ENCODE results near the gene PANK4.

The PANK4 gene

DNA sequence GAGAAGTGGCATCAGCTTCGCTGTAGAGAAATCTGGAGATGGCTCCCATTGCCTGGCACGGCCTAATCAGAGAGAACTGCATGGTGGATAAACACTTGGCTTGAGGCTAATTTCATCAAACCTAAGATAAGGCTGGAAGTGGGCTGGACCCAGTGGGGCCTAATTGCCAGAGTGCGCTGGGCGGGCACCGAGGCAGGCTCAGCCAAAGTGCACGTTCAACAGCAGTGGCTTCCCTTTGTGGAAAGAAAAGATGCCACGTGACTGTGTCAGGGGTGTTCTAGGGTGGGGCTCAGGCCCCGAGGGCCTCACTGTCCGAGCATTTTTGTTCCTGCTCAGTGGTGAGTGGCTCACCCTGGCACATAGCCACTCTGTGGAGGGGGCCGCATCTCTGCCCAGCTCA lies 44.5 kb downstream of the PANK4 start:
- Histone ChIP-seq H3K4me3 (no peak overlapping the region), H3K27ac (0 out of 2 replicates have a peak overlapping the region, but pooled peaks have one; percentile 63), H3K9ac (ENCODE audit: insufficient read length) (no peak overlapping the region), H3K9me3 (ENCODE audit: low read depth, low read length) (no peaks in the 10 kb centered on the region), H3K36me3 (ENCODE audit: insufficient read depth, low read length) (no peaks in the 10 kb centered on the region)
- DNase-seq (ENCODE audit: low read depth, low spot score): no peak
- TF ChIP-seq FOXP2 (optimal IDR thresholded peaks at IDR 0.05; ENCODE audit: control extremely low read depth, extremely low read length, insufficient read depth): no peak
- TF ChIP-seq EZH2 (IDR thresholded peaks at IDR 0.05): no peak
- no peak for TF ChIP-seq POLR2AphosphoS5 (IDR thresholded peaks at IDR 0.05; ENCODE audit: borderline replicate concordance, low read depth, low read length)

DNA sequence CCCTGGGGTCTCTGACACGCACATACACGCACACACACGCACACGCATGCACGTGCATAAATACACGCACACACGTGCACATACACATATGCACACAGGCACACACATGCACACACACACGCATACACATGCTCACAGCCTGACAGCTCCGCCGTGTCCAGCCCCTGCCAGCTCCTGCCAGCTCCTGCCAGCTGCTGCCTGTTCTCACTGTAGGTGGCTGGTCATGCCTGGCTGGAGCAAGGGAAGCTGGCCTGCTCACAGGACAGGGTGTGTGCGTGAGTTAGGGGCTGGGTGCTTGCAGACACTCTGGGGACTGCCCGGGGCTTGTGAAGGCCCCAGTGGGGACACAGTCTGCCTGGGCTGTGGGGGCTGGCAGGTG lies 45.4 kb downstream of the PANK4 start:
- Histone ChIP-seq H3K9ac (ENCODE audit: insufficient read length) (no peak overlapping the region), H3K4me3 (peak overlapping the region; percentile 60), H3K36me3 (ENCODE audit: insufficient read depth, low read length) (no peaks in the 10 kb centered on the region), H3K9me3 (ENCODE audit: low read depth, low read length) (no peaks in the 10 kb centered on the region), H3K27ac (peak overlapping the region; percentile 63)
- DNase-seq (ENCODE audit: low read depth, low spot score): no peak
- TF ChIP-seq FOXP2 (optimal IDR thresholded peaks at IDR 0.05; ENCODE audit: control extremely low read depth, extremely low read length, insufficient read depth) (no peak), POLR2AphosphoS5 (IDR thresholded peaks at IDR 0.05; ENCODE audit: borderline replicate concordance, low read depth, low read length) (no peak), EZH2 (IDR thresholded peaks at IDR 0.05) (no peak)

DNA sequence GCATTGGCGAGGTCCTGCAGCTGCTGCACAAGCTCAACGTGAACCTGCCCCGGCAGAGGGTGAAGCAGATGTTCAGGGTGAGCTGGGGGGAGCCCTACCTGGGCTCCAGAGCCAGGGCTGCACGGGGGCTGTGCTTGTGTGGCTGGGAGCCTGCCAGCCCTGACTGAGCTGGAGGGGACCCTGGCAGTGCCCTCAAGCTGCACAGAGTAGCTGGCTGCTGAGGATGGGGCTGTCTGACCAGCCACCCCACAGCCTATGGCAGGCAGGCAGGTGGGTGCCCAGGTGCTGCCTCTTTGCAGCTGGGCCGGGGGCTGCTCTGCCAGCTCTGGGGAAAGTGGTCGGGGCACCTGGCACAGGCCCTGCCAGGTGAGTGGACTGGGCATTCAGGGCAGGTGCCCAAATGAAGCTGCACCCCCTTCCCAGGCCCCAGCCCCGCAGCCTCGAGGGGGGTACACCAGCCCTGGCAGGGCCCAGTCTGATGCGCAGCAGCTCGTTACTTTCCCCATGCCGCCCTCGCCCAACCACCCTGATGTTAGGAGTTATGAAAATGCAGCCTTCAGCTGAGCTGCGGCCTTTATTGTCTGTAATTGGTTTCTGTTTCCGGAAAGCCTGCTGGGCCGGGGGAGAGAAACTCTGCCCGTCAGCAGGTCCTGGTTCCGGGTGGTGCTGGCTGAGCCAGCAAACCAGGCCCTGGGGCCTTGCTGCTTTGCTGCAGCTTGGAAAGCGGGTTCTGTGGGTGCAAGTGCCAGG lies 46.0 kb downstream of the PANK4 start:
- Histone ChIP-seq H3K9ac (ENCODE audit: insufficient read length) (no peak overlapping the region), H3K9me3 (ENCODE audit: low read depth, low read length) (no peaks in the 10 kb centered on the region), H3K27ac (peak overlapping the region; percentile 63), H3K36me3 (ENCODE audit: insufficient read depth, low read length) (no peaks in the 10 kb centered on the region), H3K4me3 (peak overlapping the region; percentile 60)
- DNase-seq (ENCODE audit: low read depth, low spot score): peak; percentile 60
- TF ChIP-seq EZH2 (IDR thresholded peaks at IDR 0.05) (no peak), FOXP2 (optimal IDR thresholded peaks at IDR 0.05; ENCODE audit: control extremely low read depth, extremely low read length, insufficient read depth) (peak; percentile 13), POLR2AphosphoS5 (IDR thresholded peaks at IDR 0.05; ENCODE audit: borderline replicate concordance, low read depth, low read length) (peak; percentile 70; the same call in 1 of the 2 replicates)

DNA sequence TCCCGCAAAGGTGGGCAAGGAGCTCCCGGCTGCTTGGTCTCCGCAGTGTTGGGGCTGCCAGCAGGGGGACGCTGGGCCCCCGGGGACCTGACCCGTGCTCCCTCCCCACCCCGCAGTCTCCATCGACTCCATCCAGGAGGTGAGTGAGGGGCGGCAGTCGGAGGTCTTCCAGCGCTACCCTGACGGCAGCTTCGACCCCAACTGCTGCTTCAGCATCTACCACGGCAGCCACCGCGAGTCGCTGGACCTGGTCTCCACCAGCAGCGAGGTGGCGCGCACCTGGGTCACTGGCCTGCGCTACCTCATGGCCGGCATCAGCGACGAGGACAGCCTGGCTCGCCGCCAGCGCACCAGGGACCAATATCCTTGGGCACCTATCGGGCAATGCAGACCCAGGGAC lies 46.8 kb downstream of the PANK4 start:
- no peak overlapping the region for H3K27ac ChIP-seq
- H3K36me3 ChIP-seq (ENCODE audit: insufficient read depth, low read length): no peaks in the 10 kb centered on the region
- H3K4me3 ChIP-seq: no peak overlapping the region
- DNase-seq (ENCODE audit: low read depth, low spot score): no peak
- no peak overlapping the region for H3K9ac ChIP-seq (ENCODE audit: insufficient read length)
- TF ChIP-seq POLR2AphosphoS5 (IDR thresholded peaks at IDR 0.05; ENCODE audit: borderline replicate concordance, low read depth, low read length) (no peak), EZH2 (IDR thresholded peaks at IDR 0.05) (no peak), FOXP2 (optimal IDR thresholded peaks at IDR 0.05; ENCODE audit: control extremely low read depth, extremely low read length, insufficient read depth) (no peak)
- H3K9me3 ChIP-seq (ENCODE audit: low read depth, low read length): no peaks in the 10 kb centered on the region

- H3K9me3 ChIP-seq (ENCODE audit: low read depth, low read length): no peaks in the 10 kb centered on the region
- DNase-seq (ENCODE audit: low read depth, low spot score): no peak
- H3K27ac ChIP-seq: no peak overlapping the region
- no peak for TF ChIP-seq EZH2 (IDR thresholded peaks at IDR 0.05)
- no peak for TF ChIP-seq POLR2AphosphoS5 (IDR thresholded peaks at IDR 0.05; ENCODE audit: borderline replicate concordance, low read depth, low read length)
- TF ChIP-seq FOXP2 (optimal IDR thresholded peaks at IDR 0.05; ENCODE audit: control extremely low read depth, extremely low read length, insufficient read depth): no peak
- no peak overlapping the region for H3K4me3 ChIP-seq
- no peak overlapping the region for H3K9ac ChIP-seq (ENCODE audit: insufficient read length)
- H3K36me3 ChIP-seq (ENCODE audit: insufficient read depth, low read length): no peaks in the 10 kb centered on the region
Observed at GRCh38 chr1:2479186-2479585, 47.2 kb downstream of the PANK4 start.

GRCh38 chr1:2477791-2478499 lies 48.5 kb downstream of the PANK4 start:
- Histone ChIP-seq H3K36me3 (ENCODE audit: insufficient read depth, low read length) (no peaks in the 10 kb centered on the region), H3K9me3 (ENCODE audit: low read depth, low read length) (no peaks in the 10 kb centered on the region), H3K9ac (ENCODE audit: insufficient read length) (no peak overlapping the region), H3K4me3 (no peak overlapping the region), H3K27ac (no peak overlapping the region)
- no peak for DNase-seq (ENCODE audit: low read depth, low spot score)
- TF ChIP-seq EZH2 (IDR thresholded peaks at IDR 0.05) (no peak), POLR2AphosphoS5 (IDR thresholded peaks at IDR 0.05; ENCODE audit: borderline replicate concordance, low read depth, low read length) (no peak), FOXP2 (optimal IDR thresholded peaks at IDR 0.05; ENCODE audit: control extremely low read depth, extremely low read length, insufficient read depth) (no peak)

DNA sequence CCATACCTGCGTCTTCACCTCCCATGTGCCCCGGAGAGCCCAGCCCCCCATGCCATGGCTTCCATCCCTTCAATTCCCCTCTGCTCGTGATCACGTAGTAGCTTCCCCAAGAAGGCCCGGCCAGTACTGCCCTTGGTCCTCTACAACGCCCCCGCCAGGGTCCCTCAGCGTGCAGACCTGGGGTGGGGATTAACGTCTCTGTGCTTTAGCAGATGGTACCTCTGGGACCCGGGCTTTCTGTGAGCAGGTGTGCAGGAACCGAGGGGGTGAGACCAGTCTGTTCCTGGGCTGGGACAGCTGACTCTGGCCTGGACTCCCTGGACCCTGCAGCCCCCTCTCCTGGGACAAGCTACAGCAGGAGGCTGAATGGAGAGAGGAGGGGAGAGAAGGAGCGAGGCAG lies 49.1 kb downstream of the PANK4 start:
- Histone ChIP-seq H3K9me3 (ENCODE audit: low read depth, low read length) (no peaks in the 10 kb centered on the region), H3K27ac (no peak overlapping the region), H3K9ac (ENCODE audit: insufficient read length) (no peak overlapping the region), H3K4me3 (no peak overlapping the region), H3K36me3 (ENCODE audit: insufficient read depth, low read length) (no peaks in the 10 kb centered on the region)
- no peak for DNase-seq (ENCODE audit: low read depth, low spot score)
- no peak for TF ChIP-seq FOXP2 (optimal IDR thresholded peaks at IDR 0.05; ENCODE audit: control extremely low read depth, extremely low read length, insufficient read depth)
- no peak for TF ChIP-seq EZH2 (IDR thresholded peaks at IDR 0.05)
- TF ChIP-seq POLR2AphosphoS5 (IDR thresholded peaks at IDR 0.05; ENCODE audit: borderline replicate concordance, low read depth, low read length): no peak

DNA sequence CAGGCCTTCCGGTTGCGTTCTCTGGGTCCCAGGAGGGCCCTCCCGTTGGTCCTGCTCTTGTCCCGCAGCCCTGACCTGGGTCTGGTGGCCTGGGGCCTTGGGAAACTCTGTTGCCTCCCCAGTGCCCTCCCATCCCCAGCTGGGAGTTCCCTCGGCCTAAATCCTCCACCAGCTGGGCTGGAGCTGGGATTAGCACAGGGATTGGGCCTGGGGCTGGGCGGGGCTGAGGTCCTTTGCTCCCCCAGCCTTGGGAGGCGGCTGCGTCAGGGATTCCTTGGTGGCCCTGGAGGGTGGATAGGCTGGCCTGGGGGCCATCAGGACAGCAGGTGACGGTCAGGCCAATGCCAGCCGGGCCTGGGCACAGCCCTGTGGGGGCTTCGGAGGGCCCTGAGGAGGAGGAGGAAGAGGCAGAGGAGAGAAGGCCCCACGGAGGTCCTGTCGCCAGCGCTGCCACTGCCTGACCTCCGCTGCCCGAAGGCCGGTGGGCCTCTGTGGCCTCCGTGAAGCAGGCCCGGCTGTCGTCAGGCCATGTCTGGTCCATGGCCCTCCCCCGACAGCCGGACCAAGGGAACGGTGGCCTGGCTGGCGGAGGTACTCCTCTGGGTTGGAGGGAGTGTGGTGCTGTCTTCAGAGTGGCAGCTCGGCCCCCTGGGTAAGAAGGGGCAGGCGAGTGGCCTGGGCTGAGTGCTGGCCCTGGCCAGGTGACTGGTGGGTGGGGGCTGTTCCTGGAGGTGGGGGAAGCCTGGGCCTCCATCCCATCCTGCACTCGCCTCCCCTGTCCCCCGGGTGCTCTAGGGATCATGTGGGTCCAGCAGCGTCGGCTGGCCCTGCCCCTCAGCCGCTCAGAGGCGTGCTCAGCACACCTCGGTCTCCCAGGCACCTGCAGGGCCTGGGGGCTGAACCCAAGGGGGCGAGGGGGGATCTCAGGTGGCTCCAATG lies 50.1 kb downstream of the PANK4 start, which contains the start of gene PLCH2:
Gene PLCH2, plus strand, starts transcription at position 229 of the 939 bp plus-strand sequence. Its CDS starts 300 bp downstream, at position 529.
- no peak within 1 kb of the TSS for H3K9ac ChIP-seq (ENCODE audit: insufficient read length)
- H3K9me3 ChIP-seq (ENCODE audit: low read depth, low read length): no peaks in the 10 kb centered on the region
- no peak within 1 kb of the TSS for H3K27ac ChIP-seq
- H3K4me3 ChIP-seq: no peak within 1 kb of the TSS
- TF ChIP-seq POLR2AphosphoS5 (IDR thresholded peaks at IDR 0.05; ENCODE audit: borderline replicate concordance, low read depth, low read length) (no peak), FOXP2 (optimal IDR thresholded peaks at IDR 0.05; ENCODE audit: control extremely low read depth, extremely low read length, insufficient read depth) (no peak), EZH2 (IDR thresholded peaks at IDR 0.05) (no peak)
- H3K36me3 ChIP-seq (ENCODE audit: insufficient read depth, low read length): no peaks in the 10 kb centered on the region
- no peak for DNase-seq (ENCODE audit: low read depth, low spot score)
